Stimulated activated memory B cell treated with anti-CD40 and anti-IgM and Interleukin-4, amounts not matched to agents 10 μg/mL and 1 μg/mL and 100 μg/mL, for 72 hours (primary cell): ENCODE measurements around the gene ATXN3.

ENCODE experiments used
- ATAC-seq: fragments of 150-1000 bp; cut with Tn5 transposase; 2 replicates; pipeline ENCODE4 v1.10.0; 2021
- H3K27ac Mint-ChIP-seq: one replicate; pipeline ENCODE4 v1.8.0; 2022; ENCODE audit warnings: mild to moderate bottlenecking, mixed read lengths
- H3K27me3 Mint-ChIP-seq: one replicate; pipeline ENCODE4 v1.8.0; 2022; ENCODE audit warnings: mixed read lengths
- H3K36me3 Mint-ChIP-seq: one replicate; pipeline ENCODE4 v1.8.0; 2022; ENCODE audit warnings: mixed read lengths
- H3K4me1 Mint-ChIP-seq: one replicate; pipeline ENCODE4 v1.8.0; 2022; ENCODE audit warnings: mixed read lengths
- H3K4me3 Mint-ChIP-seq: one replicate; pipeline ENCODE4 v1.8.0; 2022; ENCODE audit warnings: mild to moderate bottlenecking, moderate library complexity, mixed read lengths
- H3K9me3 Mint-ChIP-seq: one replicate; pipeline ENCODE4 v1.8.0; 2022; ENCODE audit warnings: mixed read lengths

ATXN3 gene

GRCh38 chr14:92039063-92039718 lies 67.2 kb downstream of the ATXN3 start:
- Mint-ChIP-seq H3K36me3 (no peaks in the 10 kb centered on the region), H3K4me3 (peak overlapping the region; percentile 89), H3K9me3 (no peaks in the 10 kb centered on the region), H3K27ac (peak overlapping the region; percentile 96), H3K4me1 (peaks cover 28% of the 10 kb centered on the region), H3K27me3 (no peaks in the 10 kb centered on the region)
- ATAC-seq: no peak

- H3K4me3 Mint-ChIP-seq: peak overlapping the region; percentile 89
- no peak overlapping the region for H3K27ac Mint-ChIP-seq
- H3K27me3 Mint-ChIP-seq: no peaks in the 10 kb centered on the region
- peaks cover 38% of the 10 kb centered on the region for H3K4me1 Mint-ChIP-seq
- H3K36me3 Mint-ChIP-seq: no peaks in the 10 kb centered on the region
- H3K9me3 Mint-ChIP-seq: no peaks in the 10 kb centered on the region
- no peak for ATAC-seq
Observed at GRCh38 chr14:92037989-92038388, 68.4 kb downstream of the ATXN3 start.

- Mint-ChIP-seq H3K27ac (no peak overlapping the region), H3K27me3 (no peaks in the 10 kb centered on the region), H3K4me3 (no peak overlapping the region), H3K9me3 (no peaks in the 10 kb centered on the region), H3K36me3 (peaks cover 5% of the 10 kb centered on the region), H3K4me1 (peaks cover 38% of the 10 kb centered on the region)
- ATAC-seq: no peak
Observed at GRCh38 chr14:92035890-92036289, 70.5 kb downstream of the ATXN3 start.

GRCh38 chr14:92033906-92034687 lies 72.3 kb downstream of the ATXN3 start:
- H3K4me1 Mint-ChIP-seq: peaks cover 38% of the 10 kb centered on the region
- ATAC-seq: no peak
- H3K4me3 Mint-ChIP-seq: no peak overlapping the region
- H3K27me3 Mint-ChIP-seq: no peaks in the 10 kb centered on the region
- no peak overlapping the region for H3K27ac Mint-ChIP-seq
- no peaks in the 10 kb centered on the region for H3K9me3 Mint-ChIP-seq
- peaks cover 5% of the 10 kb centered on the region for H3K36me3 Mint-ChIP-seq

- no peak overlapping the region for H3K27ac Mint-ChIP-seq
- no peak for ATAC-seq
- H3K4me3 Mint-ChIP-seq: no peak overlapping the region
- H3K36me3 Mint-ChIP-seq: peaks cover 7% of the 10 kb centered on the region
- H3K27me3 Mint-ChIP-seq: no peaks in the 10 kb centered on the region
- H3K9me3 Mint-ChIP-seq: no peaks in the 10 kb centered on the region
- peaks cover 33% of the 10 kb centered on the region for H3K4me1 Mint-ChIP-seq
Observed at GRCh38 chr14:92033433-92033832, 72.9 kb downstream of the ATXN3 start.

- peak overlapping the region; percentile 50 for H3K27ac Mint-ChIP-seq
- peaks cover 15% of the 10 kb centered on the region for H3K4me1 Mint-ChIP-seq
- H3K4me3 Mint-ChIP-seq: peak overlapping the region; percentile 6
- no peaks in the 10 kb centered on the region for H3K27me3 Mint-ChIP-seq
- no peak for ATAC-seq
- no peaks in the 10 kb centered on the region for H3K9me3 Mint-ChIP-seq
- H3K36me3 Mint-ChIP-seq: peaks cover 26% of the 10 kb centered on the region
Observed at GRCh38 chr14:92026548-92027190, 79.7 kb downstream of the ATXN3 start.

GRCh38 chr14:92022036-92022435 lies 84.3 kb downstream of the ATXN3 start:
- Mint-ChIP-seq H3K27me3 (no peaks in the 10 kb centered on the region), H3K4me1 (peaks cover 8% of the 10 kb centered on the region), H3K4me3 (no peak overlapping the region), H3K36me3 (peaks cover 15% of the 10 kb centered on the region), H3K27ac (no peak overlapping the region), H3K9me3 (no peaks in the 10 kb centered on the region)
- no peak for ATAC-seq

- Mint-ChIP-seq H3K4me1 (peaks cover 5% of the 10 kb centered on the region), H3K9me3 (no peaks in the 10 kb centered on the region), H3K36me3 (peaks cover 11% of the 10 kb centered on the region), H3K27ac (no peak overlapping the region), H3K4me3 (no peak overlapping the region), H3K27me3 (no peaks in the 10 kb centered on the region)
- ATAC-seq: no peak
Observed at GRCh38 chr14:92021523-92021922, 84.9 kb downstream of the ATXN3 start.

GRCh38 chr14:92014040-92014439 lies 92.3 kb downstream of the ATXN3 start:
- no peaks in the 10 kb centered on the region for H3K9me3 Mint-ChIP-seq
- no peaks in the 10 kb centered on the region for H3K27me3 Mint-ChIP-seq
- H3K36me3 Mint-ChIP-seq: peaks cover 50% of the 10 kb centered on the region
- H3K4me3 Mint-ChIP-seq: no peak overlapping the region
- H3K27ac Mint-ChIP-seq: no peak overlapping the region
- H3K4me1 Mint-ChIP-seq: peaks cover 6% of the 10 kb centered on the region
- ATAC-seq: no peak

- ATAC-seq: no peak
- Mint-ChIP-seq H3K27me3 (no peaks in the 10 kb centered on the region), H3K4me1 (peaks cover 6% of the 10 kb centered on the region), H3K4me3 (no peak overlapping the region), H3K27ac (no peak overlapping the region), H3K9me3 (no peaks in the 10 kb centered on the region), H3K36me3 (peaks cover 64% of the 10 kb centered on the region)
Observed at GRCh38 chr14:92012121-92012748, 94.1 kb downstream of the ATXN3 start.

- Mint-ChIP-seq H3K4me1 (peaks cover 6% of the 10 kb centered on the region), H3K27ac (no peak overlapping the region), H3K27me3 (no peaks in the 10 kb centered on the region), H3K36me3 (peaks cover 68% of the 10 kb centered on the region), H3K4me3 (no peak overlapping the region), H3K9me3 (no peaks in the 10 kb centered on the region)
- ATAC-seq: no peak
Observed at GRCh38 chr14:92010644-92011043, 95.7 kb downstream of the ATXN3 start.

- no peak for ATAC-seq
- Mint-ChIP-seq H3K9me3 (no peaks in the 10 kb centered on the region), H3K27me3 (no peaks in the 10 kb centered on the region), H3K4me3 (no peak overlapping the region), H3K4me1 (peaks cover 6% of the 10 kb centered on the region), H3K27ac (peak overlapping the region; percentile 17), H3K36me3 (peaks cover 78% of the 10 kb centered on the region)
Observed at GRCh38 chr14:92009604-92010003, 96.8 kb downstream of the ATXN3 start.
